HG03103 (cell line): ENCODE results near the gene VWA7.

Experiments used
- ATAC-seq: cut with Tn5 transposase; IDR thresholded peaks from one replicate; pipeline ENCODE4 v1.9.1; 2021; ENCODE audit warnings: low read depth; ENCODE audit not compliant: unreplicated experiment

Gene VWA7

GRCh38 chr6:31778999-31779885 is 2.1 kb upstream of the VWA7 start:
- no peak for ATAC-seq

- ATAC-seq, result no peak
Observed at GRCh38 chr6:31778193-31778592, 1.1 kb upstream of the VWA7 start.

DNA sequence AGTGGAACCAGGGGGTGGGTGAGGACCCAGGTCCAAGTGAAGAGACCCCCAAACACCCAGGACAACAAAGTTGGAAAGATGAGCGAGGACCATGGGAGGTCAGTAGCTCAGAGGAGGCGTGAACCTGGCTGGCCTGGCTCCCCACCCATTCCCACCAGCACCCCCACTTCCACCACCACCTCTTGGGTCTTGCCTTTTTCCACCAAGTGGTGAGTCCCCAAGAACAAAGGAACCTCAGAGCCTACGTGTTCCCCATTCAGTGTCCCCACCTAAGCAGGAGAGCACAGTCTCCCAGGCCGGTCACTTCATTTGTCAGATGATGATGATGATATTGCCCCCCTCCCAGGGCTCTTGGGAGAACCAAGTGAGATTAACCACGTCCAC is 531 bp upstream of the VWA7 start:
- ATAC-seq, result no peak

DNA sequence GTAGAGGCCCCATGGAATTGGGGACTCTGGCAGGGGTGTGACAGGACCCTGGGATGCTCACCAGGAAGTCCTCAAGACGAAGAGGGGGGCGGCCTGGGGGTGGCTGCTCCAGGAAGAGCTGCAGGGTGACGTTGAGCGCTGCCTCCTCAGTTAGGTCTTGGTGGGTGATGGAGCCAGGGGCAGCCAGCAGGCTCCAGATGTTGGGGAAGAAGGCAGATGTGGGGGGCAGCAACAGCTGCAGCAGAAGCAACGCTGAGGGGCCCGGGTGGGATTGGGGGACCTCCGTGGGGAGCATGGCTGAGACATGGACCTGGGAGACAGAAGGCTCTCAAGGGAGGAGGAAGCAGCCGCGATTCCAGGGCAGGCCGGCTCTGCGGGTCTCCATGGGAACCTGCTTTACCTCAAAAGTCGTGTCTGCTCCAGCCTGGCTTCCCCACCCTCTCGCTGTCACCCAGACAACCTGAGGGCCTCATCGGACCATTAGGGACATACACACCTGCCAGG is 591 bp downstream of the VWA7 start:
- no peak for ATAC-seq

DNA sequence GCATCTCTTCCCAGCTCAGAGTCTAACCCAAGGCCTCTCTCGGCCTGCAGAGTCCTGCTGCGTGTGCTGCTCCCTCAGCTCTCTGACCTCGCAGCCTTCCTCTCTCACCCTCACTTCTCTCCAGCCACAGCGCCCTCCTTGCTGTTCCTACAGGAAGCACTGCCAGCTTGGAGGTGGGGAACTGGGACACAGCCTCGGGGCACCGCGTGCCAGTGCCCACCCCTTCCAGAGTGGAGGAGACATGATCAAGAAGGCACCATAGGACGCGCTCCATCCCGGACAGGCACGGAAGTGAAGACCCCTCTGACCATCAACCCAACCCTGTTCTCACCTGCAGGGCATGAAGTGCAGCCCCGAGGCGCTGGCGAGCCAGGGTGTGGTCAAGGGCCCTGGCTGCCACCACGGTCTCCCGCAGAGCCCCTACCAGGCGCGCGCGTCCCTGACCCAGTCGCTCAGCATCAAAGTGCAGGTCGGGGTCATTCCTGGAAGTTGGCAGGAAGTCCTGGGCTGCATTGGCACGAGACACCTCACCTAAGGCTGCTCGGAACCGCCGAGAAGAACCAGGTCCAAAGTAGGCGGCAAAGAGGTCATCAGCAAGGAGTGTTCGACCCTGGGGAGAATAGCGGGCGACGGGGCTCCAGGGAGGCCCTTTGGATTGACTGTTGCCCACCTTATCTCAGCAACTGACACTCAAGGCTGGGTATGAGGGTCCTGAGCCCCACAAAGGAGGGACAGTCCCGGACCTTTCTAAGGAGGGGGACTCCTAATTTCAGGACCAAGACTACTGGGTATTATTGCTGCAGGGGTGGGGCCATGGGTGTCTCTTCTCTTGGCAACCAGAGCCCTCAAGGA is 1.3 kb downstream of the VWA7 start:
- ATAC-seq, result no peak

- ATAC-seq, result no peak
Observed at GRCh38 chr6:31775184-31775583, 1.9 kb downstream of the VWA7 start.

- no peak for ATAC-seq
Observed at GRCh38 chr6:31771992-31772358, 5.2 kb downstream of the VWA7 start.

DNA sequence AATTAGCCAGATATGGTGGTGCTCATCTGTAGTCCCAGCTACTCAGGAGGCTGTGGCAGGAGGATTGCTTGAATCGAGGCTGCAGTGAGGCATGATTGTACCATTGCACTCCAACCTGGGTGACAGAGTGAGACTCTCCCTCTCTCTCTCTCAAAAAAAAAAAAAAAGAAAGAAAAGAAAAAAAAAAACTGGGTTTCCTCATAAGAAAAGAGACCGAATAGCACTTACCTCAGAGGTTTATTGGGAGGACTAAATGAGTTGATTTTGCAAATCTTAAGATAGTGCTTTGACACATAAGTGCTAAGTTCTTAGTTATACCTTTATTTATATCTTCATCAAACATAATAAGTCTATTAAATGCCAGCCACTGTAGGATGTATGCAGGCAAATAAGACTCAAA is 6.3 kb downstream of the VWA7 start:
- no peak for ATAC-seq

DNA sequence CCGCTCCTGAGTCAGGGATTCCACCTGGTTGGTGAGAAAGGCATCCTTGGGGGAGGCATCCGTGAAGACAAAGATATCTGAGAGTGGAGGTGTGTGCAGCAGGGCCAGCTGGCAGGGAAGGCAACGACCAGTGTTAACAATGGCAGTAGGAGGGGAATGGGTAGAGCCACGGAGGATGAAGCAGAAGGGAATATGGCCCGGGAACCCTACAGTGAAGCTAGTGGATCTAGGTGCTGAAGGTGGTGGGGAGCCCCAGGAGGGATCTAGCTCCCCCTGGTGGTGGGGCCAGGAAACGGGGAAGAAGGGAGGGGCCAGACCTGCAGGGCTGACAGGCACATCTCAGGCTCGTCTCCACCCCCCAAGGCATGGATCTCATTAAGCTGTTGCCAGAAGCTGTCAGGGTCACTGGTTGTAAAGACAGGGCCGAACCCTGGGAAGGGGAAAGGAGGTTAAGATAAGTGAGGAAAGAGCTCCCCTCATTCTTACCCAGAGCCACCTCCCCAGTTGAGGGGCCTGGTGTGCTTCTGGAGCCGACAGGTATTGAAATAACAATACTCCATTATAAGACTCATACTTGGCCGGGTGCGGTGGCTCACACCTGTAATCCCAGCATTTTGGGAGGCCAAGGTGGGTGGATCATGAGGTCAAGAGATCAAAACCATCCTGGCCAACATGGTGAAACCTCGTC is 7.3 kb downstream of the VWA7 start:
- no peak for ATAC-seq

DNA sequence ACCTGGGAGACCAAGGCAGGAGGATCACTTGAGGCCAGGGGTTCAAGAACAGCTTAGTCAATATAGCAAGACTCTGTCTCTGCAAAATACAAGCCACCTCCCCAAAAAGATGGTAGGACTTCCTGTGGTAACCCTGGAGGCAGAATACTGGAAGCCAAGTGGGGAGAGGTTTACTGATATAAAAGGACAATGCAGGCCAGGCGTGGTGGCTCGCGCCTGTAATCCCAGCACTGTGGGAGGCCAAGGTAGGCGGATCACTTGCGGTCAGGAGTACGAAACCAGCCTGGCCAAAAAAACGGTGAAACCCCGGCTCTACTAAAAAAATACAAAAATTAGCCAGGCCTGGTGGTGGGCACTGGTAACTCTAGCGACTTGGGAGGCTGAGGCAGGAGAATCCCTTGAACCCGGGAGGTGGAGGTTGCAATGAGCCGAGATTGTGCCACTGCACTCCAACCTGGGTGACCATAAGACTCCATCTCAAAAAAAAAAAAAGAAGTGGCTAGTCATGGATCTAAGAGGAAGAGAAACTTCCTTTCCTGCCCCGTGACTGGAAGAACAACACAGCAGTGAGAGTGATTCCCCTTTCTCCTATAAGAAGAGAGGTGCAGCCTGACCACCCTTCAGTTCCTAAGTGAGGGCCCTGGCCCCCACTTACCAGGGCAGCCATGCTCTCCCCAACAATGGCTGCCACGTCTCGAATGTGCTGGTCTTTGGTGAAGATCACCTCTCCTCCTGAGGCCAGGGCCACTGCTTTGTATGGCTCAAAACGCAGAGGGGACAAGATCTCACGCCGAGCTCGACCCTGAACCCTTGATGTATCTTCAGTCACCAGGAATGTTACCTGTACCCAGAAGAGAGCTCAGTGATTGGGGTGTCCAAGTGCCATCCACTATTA is 8.5 kb downstream of the VWA7 start:
- ATAC-seq, result no peak

DNA sequence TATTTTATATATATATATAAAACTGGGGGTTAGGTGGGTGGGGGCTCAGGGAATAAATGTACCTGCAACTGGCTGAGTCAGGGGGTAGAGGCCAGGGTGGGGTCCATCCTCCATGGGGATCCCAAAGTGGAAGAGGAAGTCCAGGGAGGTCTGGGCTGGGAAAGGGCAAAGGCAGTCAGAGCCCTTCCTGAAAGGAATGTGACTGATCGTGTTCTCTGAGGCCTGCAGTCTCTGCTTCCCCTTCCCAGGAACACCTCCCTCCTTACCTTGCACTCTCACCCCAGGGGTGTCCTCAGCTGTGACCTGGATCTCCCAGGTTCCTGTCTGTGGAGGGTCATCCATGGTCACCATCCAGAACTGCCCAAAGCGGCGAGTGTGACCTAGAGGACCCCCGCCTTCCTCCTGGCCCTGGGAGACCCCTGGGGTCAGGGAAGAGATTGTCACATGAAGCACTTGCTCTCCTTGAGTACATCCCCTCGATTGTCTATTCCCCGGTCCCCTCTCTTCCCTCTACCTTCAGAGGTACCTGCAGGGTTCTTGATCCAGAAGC is 10.0 kb downstream of the VWA7 start:
- ATAC-seq, result no peak

- no peak for ATAC-seq
Observed at GRCh38 chr6:31765910-31766794, 11.0 kb downstream of the VWA7 start.

GRCh38 chr6:31765559-31765909 is 11.6 kb downstream of the VWA7 start:
- ATAC-seq, result no peak

GRCh38 chr6:31764198-31764597 is 12.9 kb downstream of the VWA7 start:
- no peak for ATAC-seq

GRCh38 chr6:31763619-31763940 is 13.5 kb downstream of the VWA7 start:
- no peak for ATAC-seq

GRCh38 chr6:31762878-31763618 is 14.1 kb downstream of the VWA7 start:
- no peak for ATAC-seq

DNA sequence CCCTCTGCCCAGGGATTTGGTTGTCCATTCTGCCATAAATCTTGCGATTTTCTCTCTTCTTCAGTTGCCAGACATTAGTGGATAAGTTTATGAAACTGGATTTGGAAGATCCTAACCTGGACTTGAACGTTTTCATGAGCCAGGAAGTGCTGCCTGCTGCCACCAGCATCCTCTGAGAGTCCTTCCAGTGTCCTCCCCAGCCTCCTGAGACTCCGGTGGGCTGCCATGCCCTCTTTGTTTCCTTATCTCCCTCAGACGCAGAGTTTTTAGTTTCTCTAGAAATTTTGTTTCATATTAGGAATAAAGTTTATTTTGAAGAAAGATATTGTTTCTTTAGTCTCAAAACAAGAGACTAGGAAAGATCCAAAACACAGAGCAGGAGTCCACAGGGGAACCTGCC is 14.8 kb downstream of the VWA7 start, which contains the start of gene SAPCD1:
TSS of gene SAPCD1 (plus strand) at position 301 of the 400 bp plus-strand sequence. CDS start 399 bp downstream, outside the sequence.
- ATAC-seq, result no peak

- ATAC-seq, result no peak
Observed at GRCh38 chr6:31761343-31761742, 15.8 kb downstream of the VWA7 start.
